Measurements from ENCODE around the gene HIKESHI.
"Not testable (repeated sequence)": the region's sequence is repeated elsewhere in the genome, so short reads cannot be mapped to it uniquely, and the experiment has no call there.

HIKESHI gene

GRCh38 chr11:86294026-86294425 is 8.0 kb upstream of the HIKESHI start:
- DNase-seq, result no peak

DNA sequence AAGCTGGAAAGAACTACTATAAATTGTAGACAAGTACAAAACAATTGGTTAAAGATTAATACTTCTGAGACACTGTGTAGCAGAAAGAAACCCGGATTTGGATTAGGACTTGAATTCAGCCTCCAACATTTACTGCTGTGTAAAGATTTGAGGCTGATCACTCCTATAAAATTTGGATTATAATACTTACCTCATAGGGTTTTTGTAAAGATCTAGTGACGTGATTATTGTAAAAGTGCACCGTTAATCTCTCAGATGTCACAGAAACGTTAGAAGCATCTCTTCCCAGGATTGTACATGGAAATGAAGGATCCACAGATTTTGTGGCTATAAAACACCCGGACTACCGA is 323 bp upstream of the HIKESHI start:
- no peak for DNase-seq

DNA sequence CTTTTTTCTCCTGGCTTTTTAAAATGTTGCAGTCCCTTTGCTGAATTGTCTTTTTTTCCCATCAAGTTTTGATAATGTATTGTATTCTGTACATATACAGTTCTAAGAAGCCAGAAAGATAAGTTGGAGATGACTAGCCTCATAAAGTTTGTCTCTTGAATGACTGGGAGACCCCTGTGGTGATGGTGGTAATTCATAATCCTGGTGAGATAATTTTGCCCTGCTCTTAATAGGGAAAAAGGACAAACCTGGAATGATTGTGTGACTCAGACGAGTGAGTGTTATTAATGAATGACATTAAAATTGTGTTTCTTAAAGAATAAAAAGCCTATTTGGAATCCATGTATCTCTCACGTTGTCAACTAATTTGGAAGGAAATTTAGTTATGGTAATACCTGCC is 1.2 kb downstream of the HIKESHI start:
- DNase-seq, result peak; percentile 35

DNA sequence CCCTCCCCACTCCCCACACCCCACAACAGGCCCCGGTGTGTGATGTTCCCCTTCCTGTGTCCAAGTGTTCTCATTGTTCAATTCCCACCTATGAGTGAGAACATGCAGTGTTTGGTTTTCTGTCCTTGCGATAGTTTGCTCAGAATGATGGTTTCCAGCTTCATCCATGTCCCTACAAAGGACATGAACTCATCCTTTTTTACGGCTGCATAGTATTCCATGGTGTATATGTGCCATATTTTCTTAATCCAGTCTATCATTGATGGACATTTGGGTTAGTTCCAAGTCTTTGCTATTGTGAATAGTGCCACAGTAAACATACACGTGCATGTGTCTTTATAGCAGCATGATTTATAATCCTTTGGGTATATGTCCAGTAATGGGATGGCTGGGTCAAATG is 6.7 kb downstream of the HIKESHI start:
- not testable (repeated sequence) for DNase-seq

DNA sequence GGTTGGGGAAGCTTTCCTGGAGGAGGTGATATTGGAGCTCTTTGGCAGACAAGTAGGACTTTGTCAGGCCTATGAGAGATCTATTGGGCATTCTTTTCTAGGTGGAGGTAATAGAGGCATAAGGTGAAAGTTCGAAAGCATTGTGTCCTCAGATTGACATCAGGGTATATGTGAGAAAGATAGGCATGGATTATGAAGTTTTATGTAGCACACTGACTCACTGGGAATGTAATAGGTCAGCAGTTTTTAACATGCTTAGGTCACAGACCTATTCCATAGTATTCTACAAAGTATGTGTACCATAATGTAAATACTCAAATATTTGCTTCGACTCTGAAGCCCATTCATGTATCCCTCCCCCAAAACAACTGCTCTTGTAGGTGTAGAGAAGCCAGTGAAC is 11.8 kb downstream of the HIKESHI start:
- DNase-seq, result no peak

GRCh38 chr11:86314636-86315035 is 12.6 kb downstream of the HIKESHI start:
- DNase-seq, result no peak

DNA sequence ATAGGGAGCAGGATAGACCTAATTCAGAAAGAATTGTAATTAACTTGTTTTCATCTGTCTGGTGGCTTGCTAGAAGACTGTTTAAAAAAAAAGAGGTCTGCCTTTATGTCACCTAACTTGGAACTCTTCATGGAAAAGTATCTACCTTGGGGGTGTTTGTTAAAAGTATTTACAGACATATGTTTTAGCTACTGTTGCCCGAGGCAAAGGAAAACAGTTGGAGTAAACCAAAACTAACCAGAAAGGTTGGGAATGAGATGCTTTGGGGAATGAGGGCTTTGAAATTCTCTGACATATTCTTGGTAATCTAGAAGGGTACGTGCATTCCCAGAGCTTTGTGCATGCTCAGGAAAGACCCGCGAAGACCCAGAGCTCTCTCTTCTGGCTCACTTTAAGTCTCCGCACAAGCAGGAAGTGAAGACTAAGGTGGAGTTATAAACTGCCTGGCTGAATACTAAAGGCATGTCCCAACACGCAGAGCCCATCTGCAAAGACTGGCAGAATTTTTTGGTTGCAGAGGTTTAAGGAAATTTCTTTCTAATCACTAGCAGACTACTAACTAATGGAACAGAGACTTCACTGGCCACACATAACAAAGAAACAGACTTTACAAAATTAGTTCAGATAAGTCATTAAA is 33.2 kb downstream of the HIKESHI start:
- no peak for DNase-seq

- no peak for DNase-seq
Observed at GRCh38 chr11:86337227-86337626, 35.2 kb downstream of the HIKESHI start.

DNA sequence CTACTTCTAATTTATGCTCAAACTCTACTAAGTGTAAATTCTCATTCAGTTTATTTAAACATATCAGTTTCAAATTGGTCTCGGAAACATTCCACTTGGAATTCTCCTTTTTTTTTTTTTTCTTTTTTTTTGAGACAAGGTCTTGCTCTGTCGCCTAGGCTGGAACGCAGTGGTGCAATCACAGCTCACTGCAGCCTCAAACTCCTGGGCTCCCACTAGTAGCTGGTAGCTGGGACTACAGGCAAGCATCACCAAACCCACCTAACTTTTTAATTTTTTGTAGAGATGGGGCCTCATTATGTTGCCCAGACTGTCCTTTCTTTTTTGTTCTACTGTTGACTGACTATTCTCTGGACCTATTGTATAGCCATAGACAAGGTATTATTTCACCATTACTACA is 39.3 kb downstream of the HIKESHI start:
- DNase-seq, result no peak

GRCh38 chr11:86346513-86346912 is 44.5 kb downstream of the HIKESHI start:
- no peak for DNase-seq

GRCh38 chr11:86355256-86355655 is 53.2 kb downstream of the HIKESHI start:
- no peak for DNase-seq

DNA sequence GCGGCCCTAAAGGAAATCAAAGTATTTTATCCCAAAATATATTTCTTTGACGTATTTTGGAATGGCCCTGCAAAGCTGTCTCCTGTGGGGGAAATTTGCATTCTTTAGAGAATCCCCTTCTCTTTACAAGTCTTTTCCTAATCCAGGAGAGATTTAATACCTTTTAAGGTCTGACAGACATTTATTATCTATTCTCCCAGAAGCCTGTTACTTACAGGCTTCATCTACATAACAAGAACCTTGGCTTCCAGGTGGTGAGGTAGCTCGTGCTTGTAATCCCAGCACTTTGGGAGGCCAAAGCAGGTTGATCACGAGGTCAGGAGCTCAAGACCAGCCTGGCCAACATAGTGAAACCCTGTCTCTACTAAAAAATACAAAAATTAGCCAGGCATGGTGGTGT is 55.4 kb downstream of the HIKESHI start:
- not testable (repeated sequence) for DNase-seq

DNA sequence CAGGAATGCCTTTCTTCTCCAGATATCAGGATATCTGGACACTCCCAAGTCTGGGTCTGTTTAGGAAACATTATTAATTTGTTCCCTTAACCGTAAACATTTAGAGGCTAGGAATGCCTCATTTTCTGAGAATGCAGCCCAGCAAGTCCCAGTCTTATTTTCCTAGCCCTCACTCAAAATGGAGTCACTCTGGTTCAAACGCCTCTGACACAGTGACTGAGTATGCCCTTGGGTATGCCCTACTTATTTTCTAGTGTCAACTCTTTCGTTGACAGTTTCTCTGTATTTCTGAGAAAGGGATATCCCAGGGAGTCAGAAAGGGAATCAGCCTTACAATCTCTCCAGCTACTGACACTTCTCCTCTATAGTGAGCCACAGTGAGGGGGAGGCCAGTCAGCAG is 56.7 kb downstream of the HIKESHI start:
- DNase-seq, result no peak

GRCh38 chr11:86360775-86361395 is 58.8 kb downstream of the HIKESHI start:
- peak; percentile 55 for DNase-seq

DNA sequence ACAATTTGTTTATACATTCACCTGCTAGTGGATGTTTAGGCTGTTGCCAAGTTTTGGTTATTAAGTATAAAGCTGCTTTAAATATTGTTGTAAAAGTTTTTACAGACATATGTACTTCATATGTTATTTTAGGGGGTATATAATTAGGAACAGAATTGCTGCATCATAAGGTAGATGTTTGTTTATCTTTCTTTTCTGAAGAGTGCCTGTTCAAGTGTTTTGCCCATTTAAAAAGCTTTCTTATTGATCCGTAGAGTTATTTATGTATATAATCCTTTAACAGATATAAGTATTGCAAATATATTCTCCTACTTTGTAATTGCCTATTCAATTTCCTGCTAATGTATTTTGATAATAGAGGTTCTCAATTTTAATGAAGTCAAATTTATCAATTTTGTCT is 61.4 kb downstream of the HIKESHI start:
- DNase-seq, result no peak

DNA sequence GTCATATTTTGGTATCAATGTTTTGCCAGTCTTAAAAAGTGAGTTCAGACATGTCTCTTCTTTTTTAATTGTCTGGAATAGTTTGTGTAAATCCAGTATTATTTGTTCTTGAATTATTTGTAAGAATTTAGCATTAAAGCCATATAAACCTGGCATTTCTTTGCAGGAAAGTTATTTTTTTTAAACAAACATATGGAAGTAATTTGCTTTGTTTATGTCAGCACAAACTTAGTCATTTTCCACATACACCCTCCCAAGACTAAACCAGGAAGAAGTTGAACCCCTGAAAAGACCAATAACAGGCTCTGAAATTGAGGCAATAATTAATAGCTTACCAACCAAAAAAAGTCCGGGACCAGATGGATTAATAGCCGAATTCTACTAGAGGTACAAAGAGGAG is 63.5 kb downstream of the HIKESHI start:
- peak; percentile 9 for DNase-seq

GRCh38 chr11:86369668-86370067 is 67.6 kb downstream of the HIKESHI start:
- DNase-seq, result no peak

GRCh38 chr11:86370171-86370570 is 68.1 kb downstream of the HIKESHI start:
- DNase-seq, result no peak

DNA sequence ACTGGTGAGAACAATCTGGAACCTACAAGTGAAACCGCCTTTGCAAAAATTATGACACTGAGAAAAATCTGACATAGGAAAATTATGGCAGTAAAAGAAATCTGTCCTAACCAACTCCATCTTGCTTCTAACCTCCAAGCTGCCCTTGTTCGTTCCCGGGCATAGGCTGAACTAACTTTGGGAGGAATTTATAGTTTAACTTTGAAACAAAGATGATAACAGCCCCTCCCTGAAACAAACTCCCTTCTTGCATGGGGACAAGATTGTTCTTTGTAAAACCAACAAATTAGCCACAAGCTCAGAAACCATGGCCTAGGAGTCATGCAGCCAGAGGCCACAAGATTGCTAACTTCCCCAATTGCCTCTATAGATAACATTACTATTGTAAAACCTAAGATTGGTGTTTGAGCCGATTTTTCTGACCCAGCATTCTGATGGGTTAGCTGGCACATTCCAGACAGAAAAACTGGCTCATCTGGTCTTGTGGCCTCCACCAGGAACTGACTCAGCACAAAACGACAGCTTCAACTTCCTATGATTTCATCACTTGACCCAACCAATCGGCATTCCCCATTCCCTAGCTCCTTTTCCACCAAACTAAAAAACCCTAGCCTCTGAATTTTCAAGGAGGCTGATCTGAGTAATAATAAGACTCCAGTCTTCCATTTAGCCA is 69.0 kb downstream of the HIKESHI start:
- DNase-seq, result peak; percentile 70

GRCh38 chr11:86372041-86372440 is 70.0 kb downstream of the HIKESHI start:
- DNase-seq, result no peak

DNA sequence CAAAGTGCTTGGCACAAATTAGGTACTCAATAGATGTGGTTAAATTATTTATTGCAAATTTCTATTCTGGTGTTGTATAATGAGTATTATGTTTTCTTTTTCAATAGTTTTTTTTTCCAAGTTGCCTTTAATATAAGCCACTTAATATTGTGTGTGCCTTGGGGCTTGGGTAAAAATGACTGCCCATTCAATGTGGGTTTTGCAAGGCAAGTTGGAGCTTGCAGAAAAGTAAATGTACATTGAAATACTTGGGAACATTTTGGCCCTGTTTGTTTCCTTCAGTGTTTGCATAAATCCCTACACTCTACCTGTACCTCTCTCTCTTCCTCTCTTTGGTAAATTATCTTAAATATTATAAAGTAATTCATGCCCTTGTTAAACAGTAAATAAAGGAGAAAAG is 70.5 kb downstream of the HIKESHI start:
- no peak for DNase-seq

DNA sequence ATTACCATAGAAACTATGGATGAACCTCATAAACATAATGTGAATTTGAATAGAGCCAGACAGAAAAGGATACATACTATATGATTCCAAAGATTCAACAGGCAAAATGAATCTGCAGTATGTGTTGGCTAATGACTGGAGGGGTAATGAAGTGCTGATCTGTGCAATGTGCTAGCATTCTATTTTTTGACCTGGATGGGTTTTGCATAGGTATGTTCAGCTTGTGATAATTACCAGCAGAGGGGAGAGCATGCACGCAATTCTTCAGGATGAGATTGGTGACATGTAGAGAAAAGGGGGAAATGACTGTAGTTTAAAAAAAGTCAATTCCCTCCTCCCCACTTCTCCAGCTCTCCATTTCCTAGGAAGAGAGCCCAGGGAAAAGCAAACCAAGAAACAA is 72.0 kb downstream of the HIKESHI start:
- no peak for DNase-seq

DNA sequence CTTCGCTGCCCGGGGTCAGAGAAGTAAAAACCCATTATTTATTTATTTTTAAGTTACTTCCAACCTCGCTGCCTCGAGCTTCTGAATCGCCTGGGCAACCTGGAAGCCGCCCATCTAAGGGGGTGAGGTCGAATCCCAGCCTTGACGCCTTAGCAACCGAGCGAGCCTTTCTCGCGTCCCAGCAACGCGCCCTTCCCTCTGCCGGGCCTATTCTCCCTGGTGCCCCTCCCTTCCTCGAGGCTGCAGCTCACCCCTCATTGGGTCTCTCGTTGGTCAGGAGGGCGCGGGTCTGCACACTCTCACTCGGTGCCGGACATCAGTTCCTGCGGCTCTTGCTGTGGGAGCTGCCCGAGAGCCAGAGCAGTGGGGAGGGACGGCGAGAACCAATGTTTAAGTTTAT is 72.5 kb downstream of the HIKESHI start, which contains the start of gene CCDC81:
CCDC81 (plus strand) TSS at position 302 of the 400 bp plus-strand sequence. CDS start 277 bp downstream, outside the sequence.
- DNase-seq, result no peak

- no peak for DNase-seq
Observed at GRCh38 chr11:86377972-86378371, 75.9 kb downstream of the HIKESHI start.

Measured in EL (cell line).